ACHN (cell line): ENCODE measurements around the gene PSMG1.

Source experiments
- DNase-seq: peaks from one replicate; pipeline ENCODE4 v3.0.0-alpha.2; 2015
- in situ Hi-C: cut with HindIII; loops from 2 replicates; pipeline ENCODE4 v1.10.0; 2017; ENCODE audit warnings: low sequenced_read_pairs, low pct_ligation_motif_present, low pct_unique_long_range_greater_than_20kb

The PSMG1 gene

GRCh38 chr21:39193380-39193779, 10.1 kb upstream of the PSMG1 start:
- DNase-seq = no peak
- in situ Hi-C loops = no loop called here

DNA sequence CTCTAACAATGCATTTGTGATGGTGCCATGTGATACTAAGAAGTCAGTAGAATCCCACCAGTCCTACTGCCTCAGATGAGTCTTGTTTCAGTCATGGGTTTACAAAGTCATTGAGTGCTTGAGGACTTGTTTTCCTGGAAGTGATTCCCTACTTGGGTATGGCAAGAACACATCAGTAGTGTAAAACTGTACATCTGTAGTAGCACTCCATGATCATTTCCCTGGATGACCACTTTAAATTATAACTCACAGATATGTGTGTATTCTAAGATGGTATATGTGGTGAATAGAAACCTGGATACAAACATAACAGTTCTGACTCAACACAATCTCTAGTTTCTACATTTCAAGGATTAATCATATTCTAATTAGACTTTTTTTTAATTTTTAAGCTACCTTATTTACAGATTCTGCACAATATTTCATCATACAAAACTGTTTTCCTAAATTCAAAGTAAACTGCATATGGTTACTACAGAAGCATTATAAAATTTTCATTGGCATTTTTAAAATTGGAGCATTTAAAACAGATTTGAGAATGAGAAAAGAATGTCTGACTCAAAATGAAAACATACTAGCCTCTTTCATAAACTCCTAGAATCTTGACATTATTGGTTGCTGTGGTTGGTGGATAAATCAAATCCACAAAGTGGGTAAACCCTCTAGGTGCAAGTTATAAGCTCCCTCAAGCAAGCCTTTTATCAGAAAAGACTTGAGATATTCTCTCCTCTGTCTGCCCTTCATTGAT, 6.8 kb upstream of the PSMG1 start:
- DNase-seq = no peak
- in situ Hi-C loops = no loop called here

GRCh38 chr21:39188521-39189139, 5.4 kb upstream of the PSMG1 start:
- no peak for DNase-seq
- in situ Hi-C loops = no loop called here

DNA sequence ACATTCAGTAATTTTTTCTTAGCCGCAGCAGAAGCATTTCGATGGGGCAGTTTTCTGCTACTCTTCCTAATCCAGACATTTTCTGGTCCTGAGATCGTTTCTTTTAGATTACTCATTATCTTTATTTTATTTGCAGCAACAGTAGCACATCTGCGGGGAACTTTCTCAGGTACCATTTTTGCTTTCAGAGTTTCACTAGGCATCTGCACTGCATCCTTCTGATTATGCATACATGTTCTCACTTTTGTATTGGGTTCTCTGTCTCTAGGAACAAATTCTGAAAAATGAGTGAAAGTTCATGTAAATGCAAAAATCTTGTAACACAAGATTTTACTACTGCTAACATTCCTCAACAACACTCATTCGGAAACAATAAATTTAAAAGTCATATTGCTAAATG, 3.9 kb upstream of the PSMG1 start:
- no peak for DNase-seq
- in situ Hi-C loops = no loop called here

DNA sequence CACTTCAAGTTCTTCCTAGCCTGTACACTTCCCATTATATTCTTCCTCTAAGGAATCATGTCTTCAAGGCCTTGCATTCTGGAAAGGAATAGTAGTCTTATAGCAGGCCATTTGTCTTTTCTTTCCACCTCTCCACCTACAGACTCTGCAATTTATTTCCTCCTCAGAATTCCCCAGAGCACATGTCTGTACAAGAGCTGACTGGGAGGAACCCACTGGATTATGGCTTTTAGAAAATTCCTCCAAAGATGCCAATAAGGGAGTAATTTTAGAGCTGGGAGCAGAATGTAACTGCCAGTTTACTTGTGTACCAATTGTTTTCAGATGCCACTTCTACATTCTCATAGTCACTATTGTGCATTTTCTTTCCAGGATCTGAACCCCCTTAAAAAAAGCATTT, 3.4 kb upstream of the PSMG1 start:
- in situ Hi-C loops = no loop called here
- no peak for DNase-seq

DNA sequence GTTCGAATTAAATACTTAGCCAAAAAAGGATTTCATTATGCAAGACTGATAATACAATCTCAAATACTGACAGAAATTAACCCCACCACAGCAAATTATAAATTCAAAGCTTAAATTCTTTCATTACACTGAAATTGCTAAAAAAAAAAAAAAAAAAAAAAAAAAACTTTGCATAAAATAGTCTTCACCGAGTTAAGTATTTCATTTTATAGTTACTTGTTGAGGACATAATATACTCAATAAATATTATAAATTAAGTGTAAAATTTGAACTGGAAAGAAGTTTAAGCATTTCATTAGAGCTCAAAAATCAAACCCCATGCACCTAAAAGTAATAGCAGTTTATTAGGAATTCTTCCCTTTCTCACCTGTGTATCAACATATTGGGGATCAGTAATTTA, 1.9 kb upstream of the PSMG1 start:
- DNase-seq = no peak
- in situ Hi-C loops = no loop called here

DNA sequence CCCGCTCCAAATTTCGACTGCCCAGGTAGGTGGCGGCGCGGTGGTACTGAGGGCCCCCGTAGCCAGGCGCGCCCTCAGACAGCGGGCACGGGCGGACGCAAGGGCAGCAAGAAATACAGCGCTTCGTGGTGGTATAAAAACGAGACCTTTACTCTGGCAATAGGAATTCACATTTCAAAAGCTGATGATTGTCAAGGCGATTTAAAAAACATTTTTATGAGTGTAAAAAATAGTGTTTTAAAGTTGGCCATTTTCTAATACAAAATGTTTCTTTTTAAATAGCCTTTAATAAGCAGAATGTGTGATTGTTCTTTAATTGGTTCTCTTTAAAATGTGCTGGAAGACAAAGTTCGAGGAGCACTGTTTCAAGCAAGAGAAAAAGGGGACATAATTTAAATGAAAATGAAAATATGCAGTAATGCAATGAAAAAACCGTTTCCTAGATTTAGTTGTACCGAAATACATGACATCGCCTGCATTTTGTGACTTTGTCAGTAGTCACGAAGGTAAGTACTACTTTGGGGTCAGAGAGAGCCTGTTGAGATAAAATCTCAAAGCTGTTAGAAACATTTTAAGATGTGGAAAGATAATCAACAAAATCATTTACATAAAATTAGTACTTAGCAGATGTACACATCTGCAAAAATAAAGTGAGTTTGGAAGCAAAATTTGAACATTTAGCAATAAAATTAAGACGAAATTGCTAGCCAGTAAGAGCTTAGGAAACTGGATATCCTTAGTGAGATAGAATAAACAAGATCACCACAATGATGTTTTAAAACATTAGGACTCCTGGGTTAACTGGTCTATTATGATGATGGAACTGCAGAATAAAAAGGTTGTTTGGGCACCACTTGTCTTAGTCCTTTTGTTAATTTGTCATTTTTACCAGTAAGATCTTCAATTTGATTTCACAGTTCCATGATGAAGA, 1.1 kb upstream of the PSMG1 start:
- DNase-seq = no peak
- in situ Hi-C loops = no loop called here

DNA sequence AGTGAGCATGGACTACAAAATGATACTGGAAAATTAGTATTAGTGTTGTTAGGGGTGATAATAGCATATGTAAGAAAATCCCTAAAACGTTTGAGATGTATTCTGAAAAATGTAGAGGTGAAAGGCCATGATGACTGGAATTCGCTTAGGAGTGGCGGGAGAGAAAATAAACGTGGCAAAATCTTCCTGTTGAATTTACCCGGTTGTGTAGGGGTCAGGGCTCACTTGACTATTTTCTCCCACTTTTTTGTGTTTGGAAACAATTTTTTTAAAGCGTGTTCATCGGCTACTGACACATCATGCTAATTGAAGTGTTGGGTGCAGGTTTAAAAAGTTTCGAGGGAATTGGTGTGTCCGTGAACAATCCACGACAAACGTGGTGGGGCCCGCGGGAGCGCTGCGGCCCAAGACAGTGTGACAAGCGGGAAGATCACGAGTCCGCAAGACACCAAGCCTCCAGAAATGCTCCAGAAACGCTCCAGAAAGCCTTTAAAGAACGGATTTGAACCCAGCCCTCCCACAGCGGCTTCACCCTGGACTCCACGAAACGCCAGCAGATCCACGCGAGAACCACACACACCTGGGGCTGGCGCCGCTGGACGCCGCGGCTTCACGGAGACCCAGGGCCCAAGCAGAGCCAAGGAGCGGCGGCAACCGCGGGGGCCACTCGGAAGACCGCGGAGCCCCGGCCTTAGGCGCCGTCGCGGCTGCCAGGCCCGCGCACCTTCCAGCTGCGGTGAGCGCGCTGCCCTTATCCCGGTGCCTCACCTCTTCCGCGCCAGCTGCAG, 573 bp downstream of the PSMG1 start:
- peak; percentile 24 for DNase-seq
- in situ Hi-C loops = no loop called here

- in situ Hi-C loops = no loop called here
Measured at GRCh38 chr21:39182016-39182415, 1.2 kb downstream of the PSMG1 start.

GRCh38 chr21:39181205-39181818, 1.9 kb downstream of the PSMG1 start:
- DNase-seq = no peak
- in situ Hi-C loops = no loop called here

More at GRCh38 chr21:39182016-39182415, 1.2 kb downstream of the PSMG1 start:
- DNase-seq = no peak

- peak; percentile 4 for DNase-seq
- in situ Hi-C loops = no loop called here
Measured at GRCh38 chr21:39180429-39181019, 2.7 kb downstream of the PSMG1 start.

GRCh38 chr21:39178421-39178820, 4.8 kb downstream of the PSMG1 start:
- no peak for DNase-seq
- in situ Hi-C loops = no loop called here

DNA sequence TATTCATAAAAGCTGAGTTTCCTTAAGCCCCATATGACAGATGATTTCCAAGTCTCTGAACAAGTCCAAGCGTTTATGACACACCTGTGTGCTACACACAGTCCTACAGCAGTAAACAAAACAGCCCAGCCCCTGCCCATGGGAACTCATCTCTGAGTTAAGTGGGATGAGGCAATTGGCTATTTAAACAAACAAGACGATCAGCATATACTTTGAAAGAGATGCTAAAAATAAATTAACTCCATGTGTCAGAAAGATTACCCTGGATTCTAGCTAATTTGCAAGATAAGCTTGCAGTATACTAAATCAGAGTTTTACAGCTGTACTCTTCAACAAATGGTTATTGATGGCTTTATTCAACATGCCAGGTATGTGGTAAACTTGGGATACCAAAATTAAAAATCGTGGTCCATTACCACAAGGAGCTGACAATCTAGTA, 7.0 kb downstream of the PSMG1 start:
- in situ Hi-C loops = no loop called here
- DNase-seq = no peak

- in situ Hi-C loops = no loop called here
Measured at GRCh38 chr21:39175665-39176064, 7.6 kb downstream of the PSMG1 start.

GRCh38 chr21:39175154-39175553, 8.1 kb downstream of the PSMG1 start:
- no peak for DNase-seq
- in situ Hi-C loops = no loop called here

More at GRCh38 chr21:39175665-39176064, 7.6 kb downstream of the PSMG1 start:
- no peak for DNase-seq

DNA sequence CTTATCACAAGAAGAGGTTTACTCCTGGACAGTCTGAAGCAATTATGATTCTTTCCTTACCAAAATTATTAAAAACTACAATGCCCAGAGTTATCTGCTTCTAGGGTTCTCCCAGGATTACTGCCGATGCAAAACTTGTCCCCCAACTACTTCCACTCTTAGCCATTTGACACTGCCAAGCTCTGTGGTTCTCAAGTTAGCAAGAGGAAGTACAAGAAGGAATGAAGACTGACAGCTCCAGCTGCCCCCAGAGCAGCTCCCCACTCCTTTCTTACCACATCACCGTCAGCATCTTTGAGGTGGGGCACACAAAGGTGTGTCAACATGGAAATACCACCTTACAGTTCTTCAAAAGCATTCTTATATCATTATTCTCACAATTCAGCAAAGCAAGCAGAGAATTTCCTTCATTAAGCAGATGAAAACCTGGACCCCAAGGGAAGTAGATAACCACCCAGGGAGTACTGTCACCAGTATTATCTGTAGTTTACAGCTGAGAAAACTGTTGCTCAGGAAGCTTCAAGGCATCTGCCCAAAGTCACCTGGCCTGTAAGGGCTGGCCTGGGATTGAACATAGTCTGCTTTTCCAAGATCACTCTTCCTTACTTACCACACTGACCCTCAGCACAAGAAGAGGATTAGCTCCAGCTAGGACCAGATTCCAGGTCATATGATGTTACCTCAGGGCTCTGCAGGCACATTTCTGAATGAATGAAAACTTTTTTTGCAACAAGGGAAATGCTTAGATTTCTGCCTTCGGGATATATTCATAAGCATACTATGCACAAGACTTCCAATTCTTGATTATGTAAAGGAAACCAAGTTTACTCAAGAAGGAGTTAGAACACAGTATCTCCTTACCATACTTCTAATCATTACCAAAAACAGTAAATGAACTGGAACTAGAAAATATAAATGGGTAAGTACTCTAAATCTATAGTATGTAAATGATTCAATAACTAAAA, 9.3 kb downstream of the PSMG1 start:
- DNase-seq = no peak
- in situ Hi-C loops = no loop called here

- in situ Hi-C loops = no loop called here
- DNase-seq = no peak
Measured at GRCh38 chr21:39169906-39170305, 13.3 kb downstream of the PSMG1 start.
